Activated CD4-positive, alpha-beta T cell treated with anti-CD3 and anti-CD28 coated beads for 24 hours (primary cell): ENCODE measurements around the gene STOML1.
"Not testable (repeated sequence)": the region's sequence is repeated elsewhere in the genome, so short reads cannot be mapped to it uniquely, and the experiment has no call there.

Experiments
- DNase-seq, 2 donors: peaks; one replicate each; pipeline ENCODE4 v3.0.0-alpha.2; 2020; ENCODE audit warnings: low read depth in 2 of 2

The STOML1 gene

GRCh38 chr15:73960472-73961070 lies 31.5 kb downstream of the STOML1 start:
- not testable (repeated sequence) for DNase-seq

GRCh38 chr15:73959801-73960200 lies 32.3 kb downstream of the STOML1 start:
- DNase-seq: no peak

- DNase-seq: no peak
Observed at GRCh38 chr15:73959012-73959581, 33.0 kb downstream of the STOML1 start.

GRCh38 chr15:73957785-73958184 lies 34.3 kb downstream of the STOML1 start:
- no peak for DNase-seq

DNA sequence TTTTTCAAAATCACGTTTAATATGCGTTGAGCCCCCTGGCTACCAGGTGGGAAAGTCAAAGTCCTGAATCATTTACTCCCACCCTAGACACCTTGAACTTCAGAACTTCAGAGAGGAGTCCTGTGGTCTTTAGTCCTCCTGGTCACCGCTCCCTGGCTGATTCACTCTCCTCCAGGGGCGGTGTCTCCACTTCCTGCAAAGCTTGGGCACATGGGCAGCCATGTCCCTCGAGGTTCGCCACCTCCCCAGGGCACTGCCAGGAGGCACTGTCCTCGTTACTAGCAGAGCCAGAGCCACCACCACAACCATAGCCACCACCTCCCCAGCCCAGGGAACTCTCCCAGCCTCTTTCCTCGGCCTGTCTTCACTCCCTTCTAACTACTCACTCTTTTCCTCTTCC lies 34.8 kb downstream of the STOML1 start:
- no peak for DNase-seq

DNA sequence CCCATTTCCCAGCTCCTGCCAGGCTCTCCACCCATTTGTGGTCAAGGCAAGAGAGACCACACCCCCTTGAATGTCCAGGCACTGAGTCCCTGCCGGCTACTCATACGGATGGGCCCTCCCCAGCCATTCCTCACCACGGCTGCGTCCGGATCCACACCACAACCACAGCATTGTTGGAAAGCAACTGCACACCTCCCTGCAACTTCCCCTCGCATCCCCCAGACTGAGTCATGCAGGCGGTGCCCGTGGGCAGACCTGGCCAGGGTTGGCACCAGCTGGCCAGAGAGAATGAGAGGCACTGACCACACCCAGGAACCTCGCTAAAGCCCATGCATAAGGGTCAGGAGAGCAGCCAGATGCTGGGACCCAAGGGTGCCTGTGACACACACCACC lies 35.4 kb downstream of the STOML1 start:
- no peak for DNase-seq

DNA sequence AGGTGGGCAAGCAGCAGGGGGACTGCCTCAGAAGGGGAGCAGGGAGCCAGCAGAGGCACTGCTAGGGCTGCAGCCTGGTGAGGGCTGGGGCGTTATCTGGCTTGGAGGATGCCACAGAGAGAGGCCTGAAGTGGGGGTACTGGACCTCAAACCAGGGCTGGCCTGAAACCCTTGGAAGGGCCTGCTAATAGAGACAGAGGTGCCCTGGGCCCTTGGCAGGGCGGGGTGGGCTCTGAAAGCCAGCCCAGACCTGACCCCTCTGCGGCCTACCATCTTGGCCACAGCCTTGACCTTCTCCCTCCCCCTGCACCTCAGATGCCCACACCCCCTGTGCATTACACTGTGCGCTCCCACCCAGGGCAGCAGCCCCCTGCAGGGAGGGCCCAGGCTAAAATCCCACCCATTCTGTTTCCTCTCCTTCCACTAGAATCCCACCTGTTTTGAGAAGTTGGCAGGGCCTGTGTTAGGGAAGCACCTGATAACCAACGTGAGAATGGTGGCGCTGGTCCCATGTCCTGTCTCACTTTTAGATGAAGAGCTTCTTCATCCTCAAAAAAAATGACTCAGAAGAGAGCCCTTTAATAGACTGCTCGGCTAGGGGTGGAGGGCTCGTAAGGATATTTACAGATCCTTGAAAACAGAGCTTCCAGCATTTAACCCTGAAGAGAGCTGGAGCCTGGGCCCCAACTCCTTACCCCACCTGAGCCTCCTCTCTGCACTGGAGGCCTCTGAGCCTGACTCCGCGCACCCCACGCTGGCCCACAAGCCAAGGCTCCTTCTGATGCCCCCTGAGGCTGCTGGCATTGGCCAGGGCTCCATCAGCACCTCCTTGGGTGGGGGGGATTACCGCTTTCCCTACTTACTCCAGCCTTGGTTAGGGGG lies 36.0 kb downstream of the STOML1 start:
- DNase-seq: no peak

- DNase-seq: no peak
Observed at GRCh38 chr15:73955326-73955725, 36.8 kb downstream of the STOML1 start.

DNA sequence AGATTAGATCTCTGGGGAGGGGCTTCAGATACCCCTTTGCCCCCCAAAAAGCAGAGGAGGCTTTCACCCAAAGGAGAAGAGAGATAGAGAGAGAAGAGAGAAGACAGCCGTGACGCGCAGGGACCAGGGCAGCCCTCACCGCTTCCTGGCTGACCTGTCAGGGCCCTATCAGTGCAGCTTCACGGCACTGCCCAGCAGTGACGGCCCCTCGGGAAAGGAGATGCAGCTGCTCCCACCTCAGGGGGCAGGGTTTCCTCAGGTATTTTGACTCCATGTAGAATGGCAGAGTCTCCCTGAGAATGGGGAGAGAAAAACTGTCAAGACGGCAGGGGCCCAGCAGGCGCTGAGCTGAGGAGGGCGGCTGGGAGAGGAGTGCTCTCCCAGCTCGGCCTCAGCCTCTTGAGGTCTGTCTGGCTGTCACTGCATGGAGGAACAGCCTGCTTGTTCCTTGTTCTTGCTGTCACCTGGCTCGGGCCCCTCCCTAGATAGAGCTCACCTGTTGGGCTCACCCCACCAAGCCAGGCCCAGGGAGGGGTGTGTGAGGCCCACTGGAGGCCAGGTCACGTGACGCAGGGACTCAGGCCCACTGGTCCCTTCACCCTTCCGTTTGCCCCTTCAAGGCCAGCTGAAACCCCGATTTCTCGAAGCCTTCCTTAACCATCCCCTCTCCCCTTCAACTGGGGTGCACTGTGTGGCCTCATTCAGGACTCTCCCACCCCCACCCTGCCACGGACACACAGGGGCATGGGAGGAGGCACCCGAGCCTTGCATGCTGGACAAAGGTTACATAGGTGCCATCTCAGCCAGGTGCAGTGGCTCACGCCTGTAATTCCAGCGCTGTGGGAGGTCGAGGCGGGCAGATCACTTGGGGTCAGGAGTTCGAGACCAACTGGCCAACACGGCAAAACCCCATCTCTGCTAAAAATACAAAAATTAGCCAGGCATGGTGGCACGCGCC lies 37.6 kb downstream of the STOML1 start:
- DNase-seq: no peak

DNA sequence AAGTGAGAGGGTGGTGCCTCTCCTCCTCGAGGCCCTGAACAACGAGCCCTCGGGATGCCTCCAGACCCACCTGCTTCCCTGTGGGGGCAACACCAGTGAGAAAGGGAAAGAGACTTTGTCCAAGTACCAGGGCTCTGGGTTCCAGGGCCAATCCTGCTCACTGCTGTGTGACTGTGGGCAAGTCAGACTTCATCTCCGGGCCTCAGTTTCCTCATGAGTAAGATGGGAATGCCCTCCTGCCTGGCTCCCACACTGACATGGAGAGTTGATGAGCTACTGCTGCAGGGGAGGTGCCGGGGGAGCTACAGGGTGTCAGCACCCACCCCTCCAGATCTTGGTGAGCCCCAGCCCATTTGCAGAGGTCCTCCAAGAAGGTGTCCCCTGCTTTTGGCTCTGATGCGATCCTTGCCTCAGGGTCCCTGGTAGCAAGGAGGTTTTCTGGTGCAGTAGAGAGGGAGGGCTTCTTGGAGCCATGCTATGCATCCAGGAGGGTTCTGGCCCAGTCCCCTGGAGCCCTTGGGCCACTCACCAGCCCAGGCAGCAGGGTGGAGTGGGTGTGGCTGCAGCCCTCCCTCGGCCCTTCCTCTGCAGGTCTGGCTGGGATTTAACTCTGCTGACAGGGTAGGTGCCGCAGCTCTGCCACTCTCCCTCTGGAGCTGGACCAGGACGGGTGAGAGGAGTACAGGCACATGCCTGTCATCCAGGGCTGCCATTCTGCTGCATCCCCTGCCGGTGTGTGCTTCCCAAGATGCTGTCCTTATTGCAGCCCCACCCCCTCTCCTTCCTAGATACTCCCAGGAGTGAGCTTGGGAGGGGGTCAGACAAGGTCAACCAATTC lies 39.0 kb downstream of the STOML1 start:
- no peak for DNase-seq

GRCh38 chr15:73952171-73952912 lies 39.8 kb downstream of the STOML1 start:
- DNase-seq: no peak

- no peak for DNase-seq
Observed at GRCh38 chr15:73951601-73952000, 40.5 kb downstream of the STOML1 start.

DNA sequence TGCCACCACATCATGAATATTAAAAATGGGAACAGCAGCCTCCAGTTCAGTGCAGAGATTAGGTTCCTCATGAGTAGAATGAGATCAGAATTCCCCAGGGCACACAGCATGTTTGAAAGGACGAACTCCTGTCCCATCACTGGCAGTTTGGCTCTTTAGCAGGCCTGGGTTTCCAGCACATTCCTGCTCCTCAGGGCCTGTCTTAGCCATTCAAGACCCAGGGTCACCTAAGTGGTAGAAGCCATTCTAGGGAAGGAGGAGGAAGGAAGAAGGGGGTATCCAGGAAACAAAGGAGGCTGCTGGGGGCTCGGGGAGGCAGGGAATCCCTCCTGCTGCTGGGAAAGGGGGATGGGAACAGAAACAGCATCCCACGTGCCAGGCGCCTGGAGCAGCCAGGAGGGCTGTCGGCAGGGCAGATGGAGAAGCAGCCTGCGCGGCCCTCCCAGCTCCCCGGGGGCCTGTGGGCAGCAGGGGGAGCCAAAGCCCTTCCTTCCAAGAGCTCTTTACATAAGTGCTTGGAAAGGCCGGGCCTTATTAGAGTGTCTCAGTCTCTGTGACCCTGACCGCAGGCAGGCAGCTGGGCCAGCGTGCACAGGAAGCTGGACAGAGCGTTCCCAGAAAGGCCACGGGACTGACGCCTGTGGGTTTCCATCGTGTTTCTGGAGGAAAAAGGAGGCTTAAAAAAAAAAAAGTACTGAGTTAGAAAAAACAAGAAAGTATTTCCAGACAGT lies 41.1 kb downstream of the STOML1 start:
- DNase-seq: peak; percentile 51 to 55

DNA sequence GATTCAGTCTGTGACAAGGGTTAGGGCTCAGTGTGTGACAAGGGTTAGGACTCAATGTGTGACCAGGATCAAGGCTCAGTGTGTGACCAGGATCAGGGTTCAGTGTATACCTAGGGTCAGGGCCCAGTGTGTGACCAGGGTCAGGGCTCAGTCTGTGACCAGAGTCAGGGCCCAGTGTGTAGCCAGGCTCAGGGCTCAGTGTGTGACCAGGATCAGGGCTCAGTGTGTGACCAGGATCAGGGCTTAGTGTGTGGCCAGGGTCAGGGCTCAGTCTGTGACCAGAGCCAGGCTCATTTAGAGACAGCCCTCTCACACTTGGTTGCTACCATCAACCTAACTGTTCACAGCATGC lies 41.6 kb downstream of the STOML1 start:
- DNase-seq: no peak

DNA sequence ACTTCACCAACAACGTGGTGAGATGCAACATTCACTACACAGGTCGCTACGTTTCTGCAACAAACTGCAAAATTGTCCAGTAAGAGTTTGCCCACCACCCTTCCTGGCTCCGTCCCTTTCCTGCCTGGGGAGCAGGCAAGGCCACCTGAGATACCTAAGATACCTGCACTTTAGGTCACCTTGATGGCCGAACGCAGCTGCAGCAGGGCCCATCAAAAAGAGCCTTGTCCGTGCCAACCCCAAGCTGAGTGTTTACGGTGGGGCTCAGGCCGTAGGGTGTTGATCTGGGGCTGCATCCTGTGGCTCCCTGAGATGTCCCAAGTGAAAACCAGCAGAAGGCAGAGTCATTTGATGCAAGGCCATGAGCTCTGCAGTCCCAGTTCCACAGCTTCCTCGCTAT lies 42.6 kb downstream of the STOML1 start:
- DNase-seq: no peak

DNA sequence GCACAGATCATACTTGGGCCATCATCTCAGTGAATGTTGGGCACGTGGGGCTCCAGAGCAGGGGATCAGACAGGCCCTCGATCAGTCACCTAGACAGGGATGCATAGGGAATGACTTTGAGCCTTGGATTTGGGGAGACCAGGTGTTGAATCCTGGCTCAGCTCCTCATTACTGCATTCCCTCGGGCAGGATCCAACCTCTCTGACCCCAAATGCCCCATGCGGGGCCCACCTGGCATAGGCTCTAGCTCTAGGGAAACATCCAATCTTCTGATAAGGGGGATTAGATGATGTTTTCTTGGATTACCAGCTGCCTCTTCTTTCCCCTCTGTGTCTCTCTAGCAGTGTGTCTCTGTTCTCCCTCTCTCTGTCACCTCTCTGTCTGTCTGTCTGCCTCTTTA lies 43.1 kb downstream of the STOML1 start:
- no peak for DNase-seq

DNA sequence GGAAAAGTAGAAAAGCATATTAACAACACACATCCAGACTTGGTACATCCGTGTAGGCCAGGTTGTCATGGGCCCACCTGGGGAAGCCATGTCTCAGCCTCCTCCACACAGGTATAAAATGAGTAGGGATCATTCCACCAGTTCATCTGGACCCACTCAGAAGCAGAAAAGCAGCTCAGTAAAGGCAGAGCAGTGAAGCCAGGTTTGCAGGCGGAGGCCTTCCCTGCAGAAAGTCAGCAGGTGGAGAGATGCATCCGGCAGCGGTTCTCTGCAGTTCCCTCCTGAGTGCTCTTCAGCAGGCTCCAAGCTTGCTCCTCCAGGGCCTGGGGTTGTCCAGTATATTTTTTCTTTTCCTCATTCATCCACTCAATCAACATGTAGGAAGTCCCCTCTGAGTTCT lies 43.7 kb downstream of the STOML1 start:
- no peak for DNase-seq

- DNase-seq: no peak
Observed at GRCh38 chr15:73947651-73948050, 44.4 kb downstream of the STOML1 start.

- DNase-seq: no peak
Observed at GRCh38 chr15:73946795-73947370, 45.2 kb downstream of the STOML1 start.
